HCT116 (cell line): ENCODE results near the gene LRCH3.
"Not testable (repeated sequence)": the region's sequence is repeated elsewhere in the genome, so short reads cannot be mapped to it uniquely, and the experiment has no call there.

Experiments
- EGR1 ChIP-seq: IDR thresholded peaks from 2 replicates; pipeline ENCODE4 v1.6.1; 2012; ENCODE audit warnings: low read depth
- EZH2 ChIP-seq: fragments of 200-600 bp; sonication (generic); IDR thresholded peaks from 2 replicates; pipeline ENCODE4 v1.6.1; 2017; ENCODE audit warnings: antibody characterized with exemption, mixed run types
- EZH2phosphoT487 ChIP-seq: fragments of 200-600 bp; IDR thresholded peaks from 2 replicates; pipeline ENCODE4 v1.6.1; 2018; ENCODE audit warnings: antibody characterized with exemption, borderline replicate concordance
- POLR2A ChIP-seq: IDR thresholded peaks from 2 replicates; pipeline ENCODE4 v1.7.0; 2011; ENCODE audit warnings: borderline replicate concordance; ENCODE audit not compliant: insufficient read depth, insufficient read length; ENCODE audit errors: extremely low read depth
- POLR2AphosphoS5 ChIP-seq: IDR thresholded peaks from 2 replicates; pipeline ENCODE4 v1.6.1; 2011; ENCODE audit warnings: mild to moderate bottlenecking, low read depth, low read length, moderate library complexity
- RAD21 ChIP-seq: IDR thresholded peaks from 2 replicates; pipeline ENCODE4 v1.6.1; 2012; ENCODE audit warnings: low read depth, mild to moderate bottlenecking
- TCF7L2 ChIP-seq: IDR thresholded peaks from 2 replicates; pipeline ENCODE4 v1.7.0; 2011; ENCODE audit warnings: borderline replicate concordance, inconsistent platforms; ENCODE audit not compliant: insufficient read depth, insufficient read length; ENCODE audit errors: extremely low read depth
- YY1 ChIP-seq: IDR thresholded peaks from 2 replicates; pipeline ENCODE4 v1.6.1; 2011; ENCODE audit warnings: low read length, low read depth, moderate library complexity, mild to moderate bottlenecking; ENCODE audit not compliant: insufficient replicate concordance; ENCODE audit errors: extremely low read depth
- ZNF274 ChIP-seq: fragments of 200-500 bp; sonication (Bioruptor generic); IDR thresholded peaks from 2 replicates; pipeline ENCODE4 v1.6.1; 2014; ENCODE audit warnings: mild to moderate bottlenecking, low read depth, low read length, inconsistent platforms
- TF ChIP-seq, protein P1 (sequence below): IDR thresholded peaks from 2 replicates; pipeline ENCODE4 v1.6.1; 2012; ENCODE audit warnings: low read depth
- TF ChIP-seq, protein P2 (sequence below), 3 experiments: fragments of 200-600 bp in 1 of 3; sonication (generic) in 1 of 3; IDR thresholded peaks in 2 of 3; conservative IDR thresholded peaks in 1 of 3; 2 replicates each; pipeline ENCODE4 v1.5.1; 2012 to 2017; ENCODE audit warnings: low read depth in 2 of 3, low read length in 2 of 3, antibody characterized with exemption in 1 of 3, borderline replicate concordance in 1 of 3, control low read depth in 1 of 3, mild to moderate bottlenecking in 1 of 3, mixed read lengths in 1 of 3, mixed run types in 1 of 3, moderate library complexity in 1 of 3; ENCODE audit not compliant: insufficient read depth in 1 of 3

DNA sequence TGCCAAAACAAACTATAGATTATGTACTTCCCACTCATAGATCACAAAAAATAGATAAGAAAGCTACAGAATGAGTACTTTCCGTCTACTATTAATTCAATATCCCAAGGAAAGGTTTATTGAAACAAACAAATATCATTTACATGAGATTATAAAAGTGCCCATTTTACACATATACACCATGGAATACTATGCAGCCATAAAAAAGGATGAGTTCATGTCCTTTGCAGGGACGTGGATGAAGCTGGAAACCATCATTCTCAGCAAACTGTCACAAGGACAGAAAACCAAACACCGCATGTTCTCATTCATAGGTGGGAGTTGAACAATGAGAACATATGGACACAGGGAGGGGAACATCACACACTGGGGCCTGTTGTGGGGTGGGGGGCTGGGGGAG, 136.5 kb downstream of the LRCH3 start:
- TF ChIP-seq POLR2A, ZNF274, RAD21, POLR2AphosphoS5, YY1, TCF7L2, EZH2, EZH2phosphoT487, EGR1: not testable (repeated sequence)
- TF ChIP-seq, protein P1, sequence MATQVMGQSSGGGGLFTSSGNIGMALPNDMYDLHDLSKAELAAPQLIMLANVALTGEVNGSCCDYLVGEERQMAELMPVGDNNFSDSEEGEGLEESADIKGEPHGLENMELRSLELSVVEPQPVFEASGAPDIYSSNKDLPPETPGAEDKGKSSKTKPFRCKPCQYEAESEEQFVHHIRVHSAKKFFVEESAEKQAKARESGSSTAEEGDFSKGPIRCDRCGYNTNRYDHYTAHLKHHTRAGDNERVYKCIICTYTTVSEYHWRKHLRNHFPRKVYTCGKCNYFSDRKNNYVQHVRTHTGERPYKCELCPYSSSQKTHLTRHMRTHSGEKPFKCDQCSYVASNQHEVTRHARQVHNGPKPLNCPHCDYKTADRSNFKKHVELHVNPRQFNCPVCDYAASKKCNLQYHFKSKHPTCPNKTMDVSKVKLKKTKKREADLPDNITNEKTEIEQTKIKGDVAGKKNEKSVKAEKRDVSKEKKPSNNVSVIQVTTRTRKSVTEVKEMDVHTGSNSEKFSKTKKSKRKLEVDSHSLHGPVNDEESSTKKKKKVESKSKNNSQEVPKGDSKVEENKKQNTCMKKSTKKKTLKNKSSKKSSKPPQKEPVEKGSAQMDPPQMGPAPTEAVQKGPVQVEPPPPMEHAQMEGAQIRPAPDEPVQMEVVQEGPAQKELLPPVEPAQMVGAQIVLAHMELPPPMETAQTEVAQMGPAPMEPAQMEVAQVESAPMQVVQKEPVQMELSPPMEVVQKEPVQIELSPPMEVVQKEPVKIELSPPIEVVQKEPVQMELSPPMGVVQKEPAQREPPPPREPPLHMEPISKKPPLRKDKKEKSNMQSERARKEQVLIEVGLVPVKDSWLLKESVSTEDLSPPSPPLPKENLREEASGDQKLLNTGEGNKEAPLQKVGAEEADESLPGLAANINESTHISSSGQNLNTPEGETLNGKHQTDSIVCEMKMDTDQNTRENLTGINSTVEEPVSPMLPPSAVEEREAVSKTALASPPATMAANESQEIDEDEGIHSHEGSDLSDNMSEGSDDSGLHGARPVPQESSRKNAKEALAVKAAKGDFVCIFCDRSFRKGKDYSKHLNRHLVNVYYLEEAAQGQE = not testable (repeated sequence)
- TF ChIP-seq, protein P2, sequence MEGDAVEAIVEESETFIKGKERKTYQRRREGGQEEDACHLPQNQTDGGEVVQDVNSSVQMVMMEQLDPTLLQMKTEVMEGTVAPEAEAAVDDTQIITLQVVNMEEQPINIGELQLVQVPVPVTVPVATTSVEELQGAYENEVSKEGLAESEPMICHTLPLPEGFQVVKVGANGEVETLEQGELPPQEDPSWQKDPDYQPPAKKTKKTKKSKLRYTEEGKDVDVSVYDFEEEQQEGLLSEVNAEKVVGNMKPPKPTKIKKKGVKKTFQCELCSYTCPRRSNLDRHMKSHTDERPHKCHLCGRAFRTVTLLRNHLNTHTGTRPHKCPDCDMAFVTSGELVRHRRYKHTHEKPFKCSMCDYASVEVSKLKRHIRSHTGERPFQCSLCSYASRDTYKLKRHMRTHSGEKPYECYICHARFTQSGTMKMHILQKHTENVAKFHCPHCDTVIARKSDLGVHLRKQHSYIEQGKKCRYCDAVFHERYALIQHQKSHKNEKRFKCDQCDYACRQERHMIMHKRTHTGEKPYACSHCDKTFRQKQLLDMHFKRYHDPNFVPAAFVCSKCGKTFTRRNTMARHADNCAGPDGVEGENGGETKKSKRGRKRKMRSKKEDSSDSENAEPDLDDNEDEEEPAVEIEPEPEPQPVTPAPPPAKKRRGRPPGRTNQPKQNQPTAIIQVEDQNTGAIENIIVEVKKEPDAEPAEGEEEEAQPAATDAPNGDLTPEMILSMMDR (IDR thresholded peaks at IDR 0.05 in 2 of 3, conservative IDR thresholded peaks at IDR 0.05 in 1 of 3; ENCODE audit: borderline replicate concordance in 1 of 3, insufficient read depth in 1 of 3, low read depth in 2 of 3, low read length in 2 of 3) = not testable (repeated sequence)
